BLaER1 treated with 17β-estradiol and CSF1 and Interleukin-3, amounts not matched to agents 10 nM and 100 nM (cell line): ENCODE results near the gene MSX2.

ENCODE experiments used
- H3K27ac ChIP-seq, 11 experiments: shearing (Covaris generic); formaldehyde crosslinking; 2 replicates each; pipeline ENCODE4 v1.8.1; 2022
- H3K27me3 ChIP-seq, 11 experiments: shearing (Covaris generic); formaldehyde crosslinking; 2 replicates each; pipeline ENCODE4 v1.8.1; 2022
- H3K36me3 ChIP-seq, 11 experiments: shearing (Covaris generic); formaldehyde crosslinking; 2 replicates each; pipeline ENCODE4 v1.8.1; 2022
- H3K4me1 ChIP-seq, 10 experiments: shearing (Covaris generic); formaldehyde crosslinking; 2 replicates each; pipeline ENCODE4 v1.8.1; 2022
- H3K4me2 ChIP-seq, 11 experiments: shearing (Covaris generic); formaldehyde crosslinking; 2 replicates each; pipeline ENCODE4 v1.8.1; 2022
- H3K4me3 ChIP-seq, 10 experiments: shearing (Covaris generic); formaldehyde crosslinking; 2 replicates each; pipeline ENCODE4 v1.8.1; 2022
- H3K9ac ChIP-seq, 11 experiments: shearing (Covaris generic); formaldehyde crosslinking; 2 replicates each; pipeline ENCODE4 v1.8.1; 2022
- H3K9me3 ChIP-seq, 11 experiments: shearing (Covaris generic); formaldehyde crosslinking; replicated peaks in 1 of 11; 2 replicates each; pipeline ENCODE4 v1.8.1; 2022
- H4K20me1 ChIP-seq, 11 experiments: shearing (Covaris generic); formaldehyde crosslinking; 2 replicates each; pipeline ENCODE4 v1.8.1; 2022
- Cebpa-rat ChIP-seq, 11 experiments: shearing (Covaris generic); IDR thresholded peaks; 2 replicates each; pipeline ENCODE4 v1.8.1; 2022

The MSX2 gene

DNA sequence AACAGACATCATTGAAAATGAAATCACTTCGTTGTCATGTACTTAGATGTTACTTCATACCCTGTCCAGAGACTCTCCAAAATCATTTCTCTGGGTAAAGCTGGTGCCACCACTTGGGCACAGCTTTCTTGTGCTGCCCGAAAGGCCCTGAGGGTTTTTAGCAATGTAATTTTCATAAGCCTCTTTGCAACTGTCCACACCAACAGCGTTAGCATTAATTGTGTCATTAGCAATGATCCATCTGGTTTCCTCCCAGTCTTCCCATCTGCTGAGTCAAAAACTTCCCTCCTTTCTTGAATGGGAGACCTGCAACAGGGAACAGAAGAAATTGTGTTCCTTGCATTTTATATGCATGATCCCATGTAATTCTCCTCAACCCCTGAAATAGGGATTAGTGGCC, 8.6 kb upstream of the MSX2 start:
- H3K27me3 ChIP-seq = peaks cover 35 to 37% (median 36%) of the 10 kb centered on the region in 11 experiments
- no peak for TF ChIP-seq Cebpa-rat (IDR thresholded peaks at IDR 0.05)
- H4K20me1 ChIP-seq = no peaks in the 10 kb centered on the region; a peak in 1 of 22 replicates
- no peak overlapping the region for H3K4me3 ChIP-seq
- H3K36me3 ChIP-seq = no peaks in the 10 kb centered on the region
- H3K27ac ChIP-seq = no peak overlapping the region
- no peaks in the 10 kb centered on the region for H3K4me1 ChIP-seq
- peaks cover 0 to 5% (median 0%) of the 10 kb centered on the region in 11 experiments; a peak in 2 of 22 replicates for H3K9me3 ChIP-seq
- H3K9ac ChIP-seq = no peak overlapping the region
- H3K4me2 ChIP-seq = no peak overlapping the region

- H3K4me2 ChIP-seq = no peak overlapping the region
- H3K36me3 ChIP-seq = no peaks in the 10 kb centered on the region
- H3K4me3 ChIP-seq = no peak overlapping the region
- H3K9me3 ChIP-seq = peaks cover 0 to 10% (median 0%) of the 10 kb centered on the region in 11 experiments; a peak in 8 of 22 replicates
- no peak for TF ChIP-seq Cebpa-rat (IDR thresholded peaks at IDR 0.05)
- peaks cover 56 to 58% (median 57%) of the 10 kb centered on the region in 11 experiments for H3K27me3 ChIP-seq
- H3K27ac ChIP-seq = no peak overlapping the region
- no peak overlapping the region for H3K9ac ChIP-seq
- no peaks in the 10 kb centered on the region; a peak in 3 of 22 replicates for H4K20me1 ChIP-seq
- no peaks in the 10 kb centered on the region for H3K4me1 ChIP-seq
These were observed 6.4 kb upstream of the MSX2 start for GRCh38 chr5:174717826-174718455.

GRCh38 chr5:174718880-174719610, 5.3 kb upstream of the MSX2 start:
- H3K27ac ChIP-seq = no peak overlapping the region
- no peak overlapping the region for H3K9ac ChIP-seq
- H3K27me3 ChIP-seq = peaks cover 67 to 69% (median 68%) of the 10 kb centered on the region in 11 experiments
- no peaks in the 10 kb centered on the region for H3K36me3 ChIP-seq
- no peak overlapping the region for H3K4me3 ChIP-seq
- no peak for TF ChIP-seq Cebpa-rat (IDR thresholded peaks at IDR 0.05)
- H3K4me1 ChIP-seq = no peaks in the 10 kb centered on the region
- peaks cover 0 to 18% (median 10%) of the 10 kb centered on the region in 11 experiments; a peak in 14 of 22 replicates for H3K9me3 ChIP-seq
- H4K20me1 ChIP-seq = no peaks in the 10 kb centered on the region; a peak in 3 of 22 replicates
- H3K4me2 ChIP-seq = no peak overlapping the region

DNA sequence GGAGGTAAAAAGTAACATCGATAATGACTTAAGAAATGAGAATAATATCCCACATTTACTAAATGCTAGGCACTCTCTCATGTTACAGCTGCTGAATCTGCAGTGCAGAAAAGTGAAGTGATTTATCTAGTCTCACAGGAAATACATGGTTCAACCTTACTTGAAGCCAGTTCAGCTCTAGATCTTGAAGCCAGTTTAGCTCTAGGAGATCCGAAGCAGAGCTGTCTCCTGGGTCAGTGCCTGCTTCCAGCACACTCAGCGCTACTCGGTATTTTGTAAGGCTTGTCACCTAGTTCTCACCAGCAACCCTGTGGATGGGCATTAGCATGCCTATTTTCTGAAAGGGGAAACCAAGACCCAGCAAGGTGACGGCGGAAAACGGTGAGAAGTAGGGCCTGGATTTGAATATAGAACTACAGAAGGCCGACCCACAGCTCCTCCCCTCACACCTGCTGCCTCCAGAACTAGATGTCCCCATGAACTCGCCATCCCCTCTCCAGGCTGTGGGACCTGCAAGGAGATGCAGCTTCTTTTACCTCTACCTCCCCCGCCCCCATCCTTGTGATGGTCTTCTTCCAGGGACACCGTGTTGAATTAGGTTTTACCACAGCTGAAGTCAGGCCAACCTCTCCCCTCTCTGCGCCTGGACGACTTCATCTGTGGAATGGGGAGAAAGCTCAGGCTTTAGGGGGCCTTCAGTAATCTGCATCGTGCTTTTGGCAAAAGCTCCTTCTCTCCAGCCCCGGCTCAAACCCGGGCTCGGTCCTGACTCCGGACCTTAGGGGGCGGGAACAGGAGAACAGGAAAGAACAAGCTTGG, 4.4 kb upstream of the MSX2 start:
- H3K4me3 ChIP-seq = no peak overlapping the region
- no peak overlapping the region for H3K4me2 ChIP-seq
- no peak for TF ChIP-seq Cebpa-rat (IDR thresholded peaks at IDR 0.05)
- no peaks in the 10 kb centered on the region for H3K36me3 ChIP-seq
- H3K9ac ChIP-seq = no peak overlapping the region
- H3K4me1 ChIP-seq = no peaks in the 10 kb centered on the region
- H4K20me1 ChIP-seq = no peaks in the 10 kb centered on the region; a peak in 4 of 22 replicates
- H3K9me3 ChIP-seq = peaks cover 9 to 27% (median 19%) of the 10 kb centered on the region in 11 experiments; a peak in 21 of 22 replicates
- H3K27me3 ChIP-seq = peaks cover 77 to 79% (median 78%) of the 10 kb centered on the region in 11 experiments
- H3K27ac ChIP-seq = no peak overlapping the region

DNA sequence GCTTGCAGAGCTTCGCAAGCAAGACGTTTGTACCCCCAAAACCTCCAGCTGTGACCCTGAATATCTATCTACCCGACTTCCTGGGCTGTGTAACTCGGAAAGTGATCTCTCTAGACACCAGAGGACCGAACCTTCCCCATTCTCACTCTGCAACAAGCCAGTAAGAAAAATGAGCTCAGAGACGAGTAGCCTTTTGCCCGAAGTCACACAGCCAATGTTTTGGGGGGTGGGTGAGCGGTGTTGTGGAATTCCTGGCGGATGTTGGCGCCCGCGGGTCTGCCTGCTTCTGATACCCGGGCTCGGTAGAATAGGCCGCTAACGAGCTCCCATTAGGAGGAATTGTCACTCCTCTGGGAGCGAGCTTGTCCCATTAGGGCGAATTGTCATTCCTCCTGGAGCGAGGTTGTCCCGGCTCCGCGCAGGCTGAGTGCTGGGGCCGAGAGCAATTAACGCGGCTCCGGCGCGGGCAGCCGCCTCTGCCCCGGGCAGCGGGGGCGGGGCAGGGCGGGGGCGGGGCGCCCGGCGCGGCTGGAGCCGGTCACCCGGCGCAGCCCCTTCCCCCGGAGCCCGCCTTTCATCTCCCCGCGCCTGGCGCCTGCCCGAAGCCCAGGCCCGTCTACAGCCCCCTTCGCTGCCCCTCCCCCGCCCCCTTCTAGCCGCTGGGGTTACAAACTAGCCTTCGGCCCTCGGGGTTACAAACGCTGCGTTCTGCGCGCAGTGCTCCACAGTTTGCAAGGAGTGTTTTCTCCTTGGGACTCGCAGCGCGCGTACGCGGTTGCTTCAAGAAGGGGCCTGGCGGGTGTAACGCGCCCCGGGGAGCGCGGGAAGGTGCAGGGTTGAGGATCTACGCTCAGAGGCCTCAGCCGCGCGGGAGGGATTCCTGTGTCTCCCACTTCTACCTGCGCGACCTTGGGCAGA, 3.5 kb upstream of the MSX2 start:
- H4K20me1 ChIP-seq = no peaks in the 10 kb centered on the region; a peak in 4 of 22 replicates

DNA sequence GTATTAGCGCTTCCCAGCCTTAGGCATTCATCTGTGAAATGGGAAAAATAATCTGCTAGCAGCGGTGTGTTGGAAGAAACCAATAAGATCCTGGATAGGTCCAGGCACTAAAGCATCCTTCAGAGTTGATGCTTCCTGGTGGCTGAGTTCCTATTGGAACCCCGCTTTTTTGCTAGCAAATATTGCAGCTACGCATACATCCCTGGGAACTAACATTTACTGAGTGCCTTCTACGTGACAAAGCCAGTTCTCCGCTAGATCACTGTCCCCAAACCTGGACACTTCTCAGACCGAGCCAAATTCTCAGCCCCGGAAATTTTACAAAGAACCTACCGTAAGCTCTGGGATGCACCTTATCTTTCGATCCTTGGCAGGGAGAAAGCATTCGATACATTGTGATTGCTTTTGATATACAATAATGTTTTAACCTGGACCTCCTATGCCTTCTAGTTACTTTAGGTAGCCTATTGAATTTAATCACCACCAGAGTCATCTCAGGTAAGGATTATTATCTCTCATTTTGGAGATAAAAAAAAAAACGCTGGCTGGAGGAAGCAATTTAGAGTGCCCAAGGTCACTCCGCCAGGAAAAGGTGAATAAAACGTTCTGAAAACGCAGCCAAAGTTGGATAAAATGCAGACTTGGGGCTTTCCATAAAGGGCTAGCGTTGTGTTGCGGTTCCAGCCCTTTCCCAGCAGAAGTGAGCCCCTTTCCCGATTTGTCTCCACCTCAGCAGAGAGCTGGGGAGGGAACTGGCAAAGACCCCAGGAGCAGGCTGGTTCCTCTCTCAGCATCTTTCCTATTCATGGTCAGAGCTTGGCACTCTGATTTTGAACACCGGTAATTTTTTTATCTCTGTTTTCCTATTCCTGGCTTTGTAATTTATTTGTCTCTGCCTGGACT, 2.6 kb upstream of the MSX2 start:
- Histone ChIP-seq H4K20me1 (no peaks in the 10 kb centered on the region; a peak in 4 of 22 replicates), H3K4me2 (no peak overlapping the region), H3K9me3 (peaks cover 11 to 31% (median 20%) of the 10 kb centered on the region in 11 experiments; a peak in 21 of 22 replicates), H3K36me3 (no peaks in the 10 kb centered on the region), H3K27me3 (peaks cover 88 to 96% (median 95%) of the 10 kb centered on the region in 11 experiments), H3K27ac (no peak overlapping the region), H3K4me3 (no peak overlapping the region), H3K4me1 (no peaks in the 10 kb centered on the region), H3K9ac (no peak overlapping the region)
- no peak for TF ChIP-seq Cebpa-rat (IDR thresholded peaks at IDR 0.05)

More for the DNA sequence above, 3.5 kb upstream of the MSX2 start:
- no peak overlapping the region for H3K9ac ChIP-seq
- H3K27me3 ChIP-seq = peaks cover 85 to 87% (median 86%) of the 10 kb centered on the region in 11 experiments
- no peak for TF ChIP-seq Cebpa-rat (IDR thresholded peaks at IDR 0.05)
- no peak overlapping the region for H3K4me3 ChIP-seq
- no peaks in the 10 kb centered on the region for H3K36me3 ChIP-seq
- H3K4me1 ChIP-seq = no peaks in the 10 kb centered on the region
- H3K9me3 ChIP-seq = peaks cover 11 to 31% (median 20%) of the 10 kb centered on the region in 11 experiments; a peak in 21 of 22 replicates
- H3K27ac ChIP-seq = no peak overlapping the region
- no peak overlapping the region for H3K4me2 ChIP-seq

- Histone ChIP-seq H3K4me3 (no peak overlapping the region), H3K4me2 (no peak overlapping the region), H3K4me1 (no peaks in the 10 kb centered on the region), H3K27ac (no peak overlapping the region), H4K20me1 (no peaks in the 10 kb centered on the region; a peak in 4 of 22 replicates), H3K9ac (no peak overlapping the region), H3K9me3 (peaks cover 11 to 31% (median 20%) of the 10 kb centered on the region in 11 experiments; a peak in 21 of 22 replicates), H3K36me3 (no peaks in the 10 kb centered on the region), H3K27me3 (peaks cover 86 to 100% (median 100%) of the 10 kb centered on the region in 11 experiments)
- no peak for TF ChIP-seq Cebpa-rat (IDR thresholded peaks at IDR 0.05)
These were observed 1.9 kb upstream of the MSX2 start for GRCh38 chr5:174722500-174722899.
